ACHN (cell line): ENCODE results near the gene PLXNC1.

Source experiments
- DNase-seq: peaks from one replicate; pipeline ENCODE4 v3.0.0-alpha.2; 2015
- in situ Hi-C: cut with HindIII; loops from 2 replicates; pipeline ENCODE4 v1.10.0; 2017; ENCODE audit warnings: low sequenced_read_pairs, low pct_ligation_motif_present, low pct_unique_long_range_greater_than_20kb

PLXNC1 gene

DNA sequence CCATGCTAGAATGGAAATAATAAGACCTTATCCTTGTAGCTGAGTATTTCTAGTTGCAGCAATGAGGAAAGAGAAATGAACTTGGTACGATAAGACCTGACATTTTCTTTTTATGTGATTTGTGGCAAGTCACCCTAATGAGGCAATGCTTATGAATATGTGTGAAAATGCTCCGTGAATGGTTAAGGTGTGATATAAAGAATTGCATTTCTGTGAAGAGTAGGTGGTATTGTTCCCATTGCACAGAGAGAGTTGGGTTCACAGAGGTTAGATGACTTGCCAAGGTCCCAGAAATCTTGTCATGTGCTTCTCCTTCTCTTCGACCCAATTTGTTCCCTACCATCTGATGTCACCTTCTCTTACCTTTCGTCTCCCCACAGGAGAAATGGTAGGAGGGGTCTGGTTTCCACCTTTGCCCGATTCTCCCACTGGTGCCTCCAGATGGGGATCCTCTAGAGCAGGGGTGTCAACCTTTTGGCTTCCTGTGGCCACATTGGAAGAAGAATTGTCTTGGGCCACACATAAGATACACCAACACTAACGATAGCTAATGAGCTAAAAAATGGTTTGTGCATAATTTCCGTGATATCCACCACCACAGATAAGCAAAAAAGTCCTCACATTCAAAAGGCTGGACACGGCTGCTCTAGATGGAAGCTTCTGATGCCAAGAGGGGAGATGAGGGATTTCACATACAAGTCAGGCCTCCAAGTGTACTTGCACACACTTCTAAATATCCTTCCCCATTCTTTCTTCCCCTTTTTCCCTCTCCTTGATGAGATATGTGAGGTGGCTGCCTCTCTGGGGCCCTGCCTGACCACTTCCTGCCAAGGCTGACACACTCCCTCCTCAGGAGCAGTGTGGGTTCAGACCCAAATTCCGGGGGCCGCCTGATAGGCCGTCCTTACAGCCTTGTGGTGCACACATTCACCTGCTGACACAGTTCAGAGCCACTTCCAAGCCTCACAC is 96.1 kb downstream of the PLXNC1 start:
- DNase-seq = no peak
- in situ Hi-C loops = no loop called here

DNA sequence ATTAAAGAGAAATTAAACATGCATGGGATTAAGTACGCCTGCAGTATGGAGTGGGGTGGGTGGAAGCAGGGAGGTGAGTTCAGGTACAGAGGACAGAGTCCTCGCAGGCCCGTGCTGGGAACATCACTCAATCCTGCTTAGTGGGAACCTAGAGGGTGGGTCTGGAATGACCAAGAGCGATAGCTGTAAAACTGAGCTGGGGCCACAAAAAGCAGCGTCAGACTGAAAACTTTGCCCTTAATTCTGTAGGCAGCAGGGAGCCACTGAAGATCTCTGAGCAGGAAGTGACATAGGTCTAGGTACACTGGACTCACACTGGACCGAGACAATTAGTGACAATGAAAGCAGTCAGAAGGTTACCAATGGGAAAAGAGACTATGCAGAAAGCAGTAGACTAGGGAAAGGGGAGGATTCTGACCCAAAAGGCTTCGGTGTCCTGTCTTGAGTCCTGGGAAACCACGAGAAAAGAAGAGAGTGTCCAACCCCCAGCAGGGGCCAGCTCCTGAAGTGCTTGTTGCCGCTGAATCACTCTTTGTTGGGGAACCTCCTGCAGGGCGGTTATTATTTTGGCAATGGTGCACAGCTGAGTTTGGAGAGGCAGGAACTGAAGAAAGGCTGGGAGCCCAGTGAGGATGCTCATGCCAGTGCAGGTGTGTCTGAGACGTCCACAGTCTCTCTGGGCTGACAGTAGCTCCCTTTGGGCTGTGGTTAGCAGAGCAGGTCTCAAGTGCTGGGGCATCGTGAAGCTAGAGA is 97.4 kb downstream of the PLXNC1 start:
- in situ Hi-C loops = no loop called here
- no peak for DNase-seq

DNA sequence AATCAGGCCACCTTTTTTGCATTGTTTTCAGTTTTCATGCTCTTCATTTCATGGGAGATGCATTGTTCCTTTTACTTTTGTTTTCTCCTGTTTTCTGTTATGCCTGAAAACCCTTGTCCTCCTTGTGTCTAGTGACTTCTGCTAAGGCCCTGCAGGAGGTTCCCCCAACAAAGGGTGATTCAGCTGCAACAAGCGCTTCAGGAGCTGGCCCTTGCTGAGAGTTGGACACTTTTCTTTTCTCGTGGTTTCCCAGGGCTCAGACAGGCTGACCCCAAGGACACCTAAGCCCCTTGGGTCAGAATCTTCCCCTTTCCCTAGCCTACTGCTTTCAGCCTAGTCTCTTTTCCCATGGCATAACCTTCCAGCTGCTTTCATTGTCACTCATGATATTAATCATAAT is 98.9 kb downstream of the PLXNC1 start:
- in situ Hi-C loops = no loop called here
- DNase-seq = no peak

DNA sequence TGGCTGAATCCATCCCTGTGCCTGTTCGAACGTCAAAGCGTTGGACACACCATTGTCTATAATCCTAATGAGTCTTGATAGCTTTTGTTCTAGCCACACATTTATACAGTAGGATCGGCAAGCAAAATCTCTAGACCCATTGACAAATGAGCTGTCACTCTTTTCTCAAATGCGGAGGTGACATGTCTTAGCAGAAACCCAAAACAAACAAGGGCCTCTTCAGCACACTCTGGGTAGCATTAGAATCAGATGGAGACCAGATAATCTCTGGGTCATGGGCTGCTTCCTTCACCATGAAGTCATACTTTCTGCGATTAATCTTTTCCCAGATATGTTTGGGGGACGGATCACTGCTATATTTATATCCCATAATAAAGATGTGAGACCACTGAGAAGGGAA is 100.2 kb downstream of the PLXNC1 start:
- in situ Hi-C loops = no loop called here

DNA sequence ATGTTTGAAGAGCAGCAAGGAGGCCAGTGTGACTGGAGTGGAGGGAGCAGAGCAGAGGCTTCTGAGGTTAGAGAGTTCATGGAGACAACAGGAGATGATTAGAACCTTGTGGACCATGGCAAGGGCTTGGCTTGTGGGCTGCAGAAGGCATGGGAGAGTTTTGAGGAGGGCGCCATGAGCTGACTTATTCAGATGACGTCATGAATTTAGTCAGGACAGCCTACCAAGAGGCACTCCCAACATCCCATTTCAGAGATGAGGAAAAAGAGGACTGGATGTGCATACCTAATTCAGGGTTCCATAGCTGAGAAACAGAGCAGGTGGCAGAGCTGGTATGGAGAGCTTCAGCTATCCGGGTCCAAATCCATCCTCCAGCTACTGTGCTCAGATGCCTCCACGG is 101.8 kb downstream of the PLXNC1 start:
- in situ Hi-C loops = no loop called here
- no peak for DNase-seq

More for the DNA sequence above, 100.2 kb downstream of the PLXNC1 start:
- no peak for DNase-seq

DNA sequence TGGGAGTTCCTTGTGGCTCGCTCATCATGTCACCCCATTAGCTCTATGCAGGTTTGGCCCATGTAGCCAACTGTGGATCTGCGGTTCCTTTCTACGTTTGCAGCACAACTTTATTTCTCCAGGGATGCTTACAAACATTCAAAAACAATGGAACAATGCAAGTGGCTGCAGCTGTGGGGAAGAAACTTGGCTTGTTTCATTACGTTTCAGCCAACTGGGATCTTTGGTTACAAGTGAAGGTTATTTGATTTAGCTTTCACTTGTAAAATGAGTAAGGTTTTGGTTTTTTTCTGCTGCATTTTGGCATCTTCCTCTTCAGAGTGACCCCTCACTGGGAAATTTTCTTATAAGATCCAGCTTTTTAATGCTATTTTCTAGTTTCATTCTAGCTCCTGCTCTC is 105.9 kb downstream of the PLXNC1 start:
- DNase-seq = no peak
- in situ Hi-C loops = no loop called here

DNA sequence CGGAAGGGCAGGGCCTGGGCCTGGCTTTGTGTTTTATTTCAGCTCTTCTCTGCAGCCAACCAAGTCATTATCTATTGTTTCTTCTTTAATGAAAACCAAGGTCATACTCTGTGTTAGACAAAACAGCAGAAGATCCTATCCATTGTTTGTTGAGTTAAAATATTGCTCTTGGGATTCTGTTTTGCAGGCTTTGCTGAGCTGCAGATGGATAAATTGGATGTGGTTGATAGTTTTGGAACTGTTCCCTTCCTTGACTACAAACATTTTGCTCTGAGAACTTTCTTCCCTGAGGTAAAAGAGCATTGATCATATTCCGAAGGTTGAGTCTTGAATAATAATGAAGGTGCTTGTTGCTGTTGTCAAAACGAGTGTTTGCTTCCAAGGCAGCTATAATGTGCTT is 106.6 kb downstream of the PLXNC1 start:
- no peak for DNase-seq
- in situ Hi-C loops = no loop called here

DNA sequence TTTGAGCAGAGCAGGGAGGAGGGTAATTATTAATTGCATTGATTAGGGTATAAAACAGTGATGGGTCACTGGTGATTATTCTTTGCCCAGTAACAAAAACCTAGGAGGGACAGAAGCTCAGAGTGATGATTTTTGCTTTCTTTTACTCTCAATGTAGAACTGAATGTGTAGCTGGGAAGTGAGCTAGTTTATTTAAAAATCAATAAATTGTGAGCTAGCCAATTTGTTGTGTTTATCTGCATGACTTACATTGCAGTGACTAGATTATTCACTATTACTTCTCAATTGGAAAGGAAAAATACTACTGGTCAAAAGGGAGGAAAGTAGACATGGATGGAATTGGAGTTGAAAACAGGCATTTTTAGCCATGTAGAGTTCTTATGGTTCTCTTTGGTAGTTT is 107.1 kb downstream of the PLXNC1 start:
- in situ Hi-C loops = no loop called here
- no peak for DNase-seq

DNA sequence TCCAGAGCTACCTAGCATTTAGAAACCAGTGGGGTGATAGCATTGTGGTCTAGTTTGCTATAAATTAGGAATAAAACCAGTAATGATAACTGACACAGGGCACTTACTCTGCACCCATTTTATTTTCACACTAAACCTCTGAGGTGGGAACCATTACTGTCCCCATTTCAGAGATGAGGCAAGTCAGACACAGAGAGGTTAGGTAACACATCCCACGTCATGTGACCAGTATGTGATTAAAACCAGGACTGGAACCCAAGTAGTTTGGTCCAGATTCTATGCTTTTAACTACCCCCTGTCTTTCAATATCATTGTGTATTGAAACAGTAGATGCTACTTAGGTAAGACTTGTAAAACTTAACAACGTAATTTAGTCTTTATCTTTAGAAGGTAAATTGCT is 110.2 kb downstream of the PLXNC1 start:
- in situ Hi-C loops = no loop called here
- DNase-seq = no peak

DNA sequence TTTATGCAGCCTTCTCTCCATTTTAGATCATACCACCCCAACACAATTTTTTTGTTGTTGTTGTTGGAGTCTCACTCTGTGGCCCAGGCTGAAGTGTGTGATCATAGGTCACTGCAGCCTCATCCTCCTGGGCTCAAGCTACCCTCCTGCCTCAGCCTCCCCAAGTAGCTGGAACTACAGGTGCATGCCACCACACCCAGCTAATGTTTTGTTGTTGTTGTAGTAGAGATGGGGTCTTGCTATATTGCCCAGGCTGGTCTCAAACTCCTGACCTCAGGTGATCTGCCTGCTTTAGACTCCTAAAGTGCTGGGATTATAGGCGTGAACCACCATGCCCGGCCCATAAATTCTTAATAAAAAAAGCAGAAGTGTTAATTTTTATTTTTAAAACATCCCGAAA is 111.6 kb downstream of the PLXNC1 start:
- no peak for DNase-seq
- in situ Hi-C loops = no loop called here

DNA sequence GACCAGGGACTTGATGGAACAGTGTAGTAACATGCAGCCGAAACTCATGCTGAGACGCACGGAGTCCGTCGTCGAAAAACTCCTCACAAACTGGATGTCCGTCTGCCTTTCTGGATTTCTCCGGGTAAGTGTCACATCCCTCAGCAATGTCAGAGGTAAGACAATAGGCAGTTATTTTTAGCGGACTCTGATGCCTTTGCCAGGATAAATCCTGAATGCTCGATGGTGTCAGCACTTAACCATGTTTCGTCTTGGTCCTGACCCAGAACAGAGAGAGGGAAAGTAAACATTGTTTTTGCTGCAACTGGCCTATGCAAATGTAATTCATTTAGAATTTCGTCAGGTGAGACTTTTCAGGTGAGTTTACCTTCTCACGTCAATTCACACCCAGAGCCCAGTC is 112.3 kb downstream of the PLXNC1 start:
- no peak for DNase-seq
- in situ Hi-C loops = no loop called here

DNA sequence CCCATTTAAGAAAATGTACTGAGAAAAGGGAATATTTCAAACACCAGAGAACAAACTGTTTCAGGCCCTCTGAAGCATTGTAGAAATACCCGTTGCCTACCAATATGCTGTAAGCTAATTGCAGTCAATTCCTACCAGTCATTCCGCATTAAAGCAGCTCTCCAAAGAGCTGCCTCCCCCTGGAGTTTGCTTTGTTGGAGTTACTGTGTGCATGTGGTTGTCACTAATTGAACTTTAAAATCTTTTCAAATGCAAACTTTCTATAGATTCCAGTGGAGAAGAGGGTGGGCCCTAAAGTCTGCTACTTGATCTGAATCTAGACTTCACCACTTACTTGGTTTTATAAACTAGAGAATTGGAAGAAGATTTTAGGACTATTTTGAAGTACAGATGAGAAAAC is 112.7 kb downstream of the PLXNC1 start:
- in situ Hi-C loops = no loop called here
- DNase-seq = no peak

DNA sequence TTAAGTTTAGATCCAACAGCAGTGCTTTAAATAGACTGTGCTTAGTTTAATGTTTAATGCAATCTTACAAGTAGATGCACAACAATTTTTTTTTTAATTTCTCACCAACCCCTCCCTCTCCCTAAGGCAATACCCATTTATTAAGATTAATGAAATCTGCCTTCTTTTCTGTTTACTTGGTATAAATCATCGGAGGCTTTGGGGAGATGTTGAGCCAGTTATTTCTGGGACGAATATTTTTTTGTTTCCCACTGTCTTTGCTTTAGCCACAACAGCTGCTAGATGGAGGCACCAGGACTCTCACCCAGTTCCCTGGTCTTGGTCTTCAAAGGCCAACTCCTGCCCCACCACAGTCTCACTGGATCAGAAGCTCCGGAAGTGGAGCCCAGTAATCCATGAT is 113.4 kb downstream of the PLXNC1 start:
- DNase-seq = no peak
- in situ Hi-C loops = no loop called here

DNA sequence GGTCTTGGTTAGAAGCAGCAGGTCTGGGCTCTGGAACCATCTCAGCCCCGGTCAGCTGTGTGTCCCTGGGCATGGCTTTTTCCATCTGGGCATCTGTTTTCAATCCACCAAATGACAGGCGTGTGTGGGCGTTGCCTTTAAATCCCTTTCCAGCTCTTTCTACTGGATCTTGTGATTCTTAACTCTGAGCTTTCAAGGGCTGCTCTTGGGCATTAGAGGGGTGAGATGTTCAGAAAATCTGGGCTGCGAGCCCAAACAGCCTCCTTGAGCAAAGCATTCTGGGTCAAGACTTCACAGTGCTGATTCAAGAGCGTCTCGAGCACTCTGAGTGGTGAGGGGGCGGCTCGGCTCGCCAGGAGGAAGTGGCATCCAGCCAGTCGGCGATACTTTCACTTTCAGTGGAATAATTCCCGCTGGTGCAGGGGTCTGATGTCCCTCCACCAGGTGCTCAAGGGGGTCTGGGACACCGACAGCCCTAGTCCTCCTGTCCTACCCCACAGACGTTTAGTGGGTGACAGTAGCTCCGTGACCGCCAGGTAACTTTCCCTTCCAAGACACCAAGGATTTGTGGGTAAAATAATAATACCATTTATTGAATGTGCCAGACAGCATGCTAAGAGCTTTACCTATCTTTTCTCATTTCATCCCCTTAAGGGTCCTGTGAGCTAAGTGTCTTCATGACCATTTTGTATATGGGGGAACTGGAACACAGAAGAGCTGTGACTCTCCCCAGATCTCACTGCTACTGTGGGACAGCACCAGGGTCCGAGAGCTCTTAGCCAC is 114.0 kb downstream of the PLXNC1 start:
- in situ Hi-C loops = no loop called here
- peak; percentile 97 for DNase-seq

DNA sequence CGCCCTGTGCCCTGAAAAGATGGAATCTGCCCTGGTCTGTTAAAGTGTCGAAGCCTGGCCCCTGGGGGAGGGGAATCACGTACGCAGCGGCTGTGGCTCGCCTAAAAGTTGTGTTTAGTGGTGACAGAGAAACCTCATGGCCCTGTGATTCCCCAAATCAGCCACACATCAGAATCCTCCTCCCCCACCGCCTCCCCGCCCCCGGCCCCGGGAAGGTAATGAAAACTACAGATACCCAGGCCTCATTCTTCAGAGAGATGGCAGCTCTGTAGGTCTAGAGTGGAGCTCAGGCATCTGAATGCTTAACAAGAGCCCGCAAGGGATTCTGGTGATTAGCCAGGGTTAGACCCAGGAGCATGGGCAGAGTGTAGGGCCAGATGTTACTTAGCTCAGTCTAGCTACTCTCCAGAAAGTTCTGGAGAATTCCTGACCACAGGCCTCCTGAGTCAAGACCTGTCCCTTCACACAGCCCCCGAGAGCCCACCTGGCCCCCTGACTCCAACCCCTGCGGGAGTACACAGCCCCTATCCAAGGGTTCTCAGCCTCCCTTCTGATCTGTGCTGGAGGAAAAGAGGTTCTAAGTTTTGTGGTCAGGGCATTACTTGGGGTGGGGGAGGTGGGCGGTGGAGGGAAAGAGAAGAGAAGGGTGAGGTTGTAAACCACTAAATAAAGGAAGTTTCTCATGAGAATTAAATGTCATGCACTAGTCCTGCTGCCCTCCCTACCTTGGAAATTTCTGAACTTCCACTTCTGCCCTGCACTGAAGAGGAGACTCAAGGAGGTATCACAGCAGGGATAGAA is 114.8 kb downstream of the PLXNC1 start:
- in situ Hi-C loops = no loop called here

DNA sequence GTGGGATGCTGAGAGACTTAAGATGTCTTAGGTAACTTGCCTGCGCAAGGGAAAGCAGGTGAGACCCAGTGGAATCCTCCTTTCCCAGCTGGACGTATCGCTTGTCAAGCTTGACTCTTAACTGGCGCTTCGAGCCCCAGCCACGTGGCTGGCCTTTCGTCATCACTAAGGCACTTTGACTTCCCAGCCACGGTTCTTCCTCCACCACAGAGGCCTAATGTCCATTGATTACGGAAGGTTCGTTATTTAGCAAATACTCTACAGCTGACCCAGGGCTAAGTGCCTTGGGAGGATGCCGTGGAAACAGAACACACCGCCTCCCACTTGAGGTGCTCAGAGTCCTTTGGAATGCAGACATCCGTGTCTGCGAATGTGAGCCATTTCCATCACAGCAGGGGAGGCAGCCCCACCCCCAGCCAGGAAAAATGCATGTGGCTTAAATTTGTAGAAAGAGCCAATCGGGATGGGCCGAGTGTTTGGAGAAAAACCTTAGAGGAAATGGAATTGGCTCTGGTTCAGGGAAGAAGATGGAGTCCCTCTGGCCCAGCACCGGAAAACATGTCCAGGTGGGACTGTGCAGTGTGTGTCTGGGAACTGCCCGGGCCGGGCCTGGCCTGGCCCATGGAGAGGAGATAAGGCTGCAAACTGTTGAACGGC is 115.7 kb downstream of the PLXNC1 start:
- in situ Hi-C loops = no loop called here
- no peak for DNase-seq

More for the DNA sequence above, 114.8 kb downstream of the PLXNC1 start:
- no peak for DNase-seq

DNA sequence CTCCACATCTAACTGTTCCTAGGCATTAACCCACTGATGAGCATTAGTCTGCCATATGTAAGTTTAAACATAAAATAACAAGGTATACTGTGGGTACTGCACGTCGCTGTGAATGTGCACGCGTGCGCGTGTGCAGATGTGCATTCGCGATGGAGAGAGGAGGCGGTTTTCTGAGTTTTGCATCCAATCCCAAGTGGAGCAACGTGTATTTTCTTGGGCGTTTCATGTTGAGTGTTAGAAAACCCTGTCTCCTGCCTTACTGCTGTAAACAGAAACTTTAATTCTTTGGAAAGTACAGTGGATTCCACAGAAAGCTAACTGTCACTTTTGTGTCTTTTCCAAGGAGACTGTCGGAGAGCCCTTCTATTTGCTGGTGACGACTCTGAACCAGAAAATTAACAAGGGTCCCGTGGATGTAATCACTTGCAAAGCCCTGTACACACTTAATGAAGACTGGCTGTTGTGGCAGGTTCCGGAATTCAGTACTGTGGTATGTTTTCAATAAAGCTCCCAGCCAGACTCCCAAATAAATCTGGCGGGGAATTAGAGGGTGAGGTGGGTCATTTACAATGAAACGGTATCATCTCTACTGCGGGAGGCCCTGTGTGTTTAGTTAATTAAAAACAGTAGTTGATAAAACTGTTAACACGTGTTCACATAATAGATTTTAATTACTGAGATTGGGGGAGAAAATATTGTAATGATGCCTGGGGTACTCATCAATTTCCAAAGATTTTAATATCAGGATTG is 116.5 kb downstream of the PLXNC1 start:
- no peak for DNase-seq
- in situ Hi-C loops = no loop called here
